Parathyroid adenoma (tissue), 2 donors: ENCODE data around the gene FOXC1.

Experiments
- H2AFZ ChIP-seq: fragments of 300-600 bp; sonication (generic); one replicate; pipeline ENCODE4 v1.7.0; 2017; ENCODE audit warnings: antibody characterized with exemption, mild to moderate bottlenecking
- H3K27ac ChIP-seq: fragments of 300-600 bp; sonication (generic); one replicate; pipeline ENCODE4 v1.7.0; 2017
- H3K27me3 ChIP-seq: fragments of 300-600 bp; sonication (generic); one replicate; pipeline ENCODE4 v1.7.0; 2017; ENCODE audit warnings: low read length; ENCODE audit not compliant: control insufficient read depth, insufficient read depth
- H3K36me3 ChIP-seq: fragments of 300-600 bp; sonication (generic); one replicate; pipeline ENCODE4 v1.7.0; 2017; ENCODE audit warnings: low read length; ENCODE audit not compliant: control insufficient read depth, insufficient read depth
- H3K4me1 ChIP-seq: fragments of 300-600 bp; sonication (generic); one replicate; pipeline ENCODE4 v1.7.0; 2017; ENCODE audit warnings: control low read depth
- H3K4me2 ChIP-seq: fragments of 300-600 bp; sonication (generic); one replicate; pipeline ENCODE4 v1.7.0; 2017; ENCODE audit warnings: low read length
- H3K4me3 ChIP-seq: fragments of 300-600 bp; sonication (generic); one replicate; pipeline ENCODE4 v1.7.0; 2017; ENCODE audit warnings: low read depth, low read length
- H3K79me2 ChIP-seq: fragments of 300-600 bp; sonication (generic); one replicate; pipeline ENCODE4 v1.7.0; 2017; ENCODE audit warnings: control low read depth
- H3K9ac ChIP-seq: fragments of 300-600 bp; sonication (generic); one replicate; pipeline ENCODE4 v1.7.0; 2017; ENCODE audit warnings: mild to moderate bottlenecking
- H3K9me3 ChIP-seq: fragments of 300-600 bp; sonication (generic); one replicate; pipeline ENCODE4 v1.7.0; 2017; ENCODE audit warnings: low read length; ENCODE audit not compliant: control insufficient read depth
- CTCF ChIP-seq: fragments of 300-600 bp; sonication (generic); IDR thresholded peaks from one replicate; pipeline ENCODE4 v1.7.0; 2017; ENCODE audit warnings: antibody characterized with exemption, mild to moderate bottlenecking
- donor health status: primary hyperparathyroidism.

FOXC1 gene

GRCh38 chr6:1609648-1610496, at the start of gene FOXC1:
TSS of gene FOXC1 (plus strand) at chr6:1609915. CDS start at chr6:1610446, 531 bp downstream.
- Histone ChIP-seq H3K4me2 (peak within 1 kb of the TSS; percentile 72), H3K27me3 (peaks cover 19% of the 10 kb centered on the region), H3K79me2 (no peaks in the 10 kb centered on the region), H3K4me1 (no peaks in the 10 kb centered on the region), H3K36me3 (no peaks in the 10 kb centered on the region), H3K4me3 (peak within 1 kb of the TSS; percentile 47), H3K9me3 (no peaks in the 10 kb centered on the region), H3K9ac (no peak within 1 kb of the TSS), H3K27ac (peak within 1 kb of the TSS; percentile 48), H2AFZ (peak within 1 kb of the TSS; percentile 65)
- no peak for TF ChIP-seq CTCF

GRCh38 chr6:1560281-1561058, 49.2 kb upstream of the FOXC1 start:
- H3K4me3 ChIP-seq = no peak overlapping the region
- H3K4me1 ChIP-seq = no peaks in the 10 kb centered on the region
- no peak for TF ChIP-seq CTCF
- no peaks in the 10 kb centered on the region for H3K79me2 ChIP-seq
- H2AFZ ChIP-seq = no peak overlapping the region
- H3K36me3 ChIP-seq = no peaks in the 10 kb centered on the region
- no peak overlapping the region for H3K9ac ChIP-seq
- H3K27ac ChIP-seq = no peak overlapping the region
- no peaks in the 10 kb centered on the region for H3K27me3 ChIP-seq
- no peak overlapping the region for H3K4me2 ChIP-seq
- no peaks in the 10 kb centered on the region for H3K9me3 ChIP-seq

- Histone ChIP-seq H3K4me3 (no peak overlapping the region), H2AFZ (no peak overlapping the region), H3K9ac (no peak overlapping the region), H3K4me2 (no peak overlapping the region), H3K4me1 (no peaks in the 10 kb centered on the region), H3K79me2 (no peaks in the 10 kb centered on the region), H3K36me3 (no peaks in the 10 kb centered on the region), H3K27ac (no peak overlapping the region), H3K9me3 (no peaks in the 10 kb centered on the region), H3K27me3 (no peaks in the 10 kb centered on the region)
- TF ChIP-seq CTCF = no peak
Measured at GRCh38 chr6:1561355-1561754, 48.4 kb upstream of the FOXC1 start.

- Histone ChIP-seq H3K4me1 (no peaks in the 10 kb centered on the region), H3K27ac (no peak overlapping the region), H3K4me3 (no peak overlapping the region), H3K4me2 (no peak overlapping the region), H3K36me3 (no peaks in the 10 kb centered on the region), H3K9me3 (no peaks in the 10 kb centered on the region), H3K79me2 (no peaks in the 10 kb centered on the region), H3K27me3 (no peaks in the 10 kb centered on the region), H2AFZ (no peak overlapping the region), H3K9ac (no peak overlapping the region)
- TF ChIP-seq CTCF = no peak
Measured at GRCh38 chr6:1562171-1562955, 47.4 kb upstream of the FOXC1 start.
